Measurements from ENCODE around the gene ADCY9.
"Not testable (repeated sequence)": the region's sequence is repeated elsewhere in the genome, so short reads cannot be mapped to it uniquely, and the experiment has no call there.

Gene ADCY9

DNA sequence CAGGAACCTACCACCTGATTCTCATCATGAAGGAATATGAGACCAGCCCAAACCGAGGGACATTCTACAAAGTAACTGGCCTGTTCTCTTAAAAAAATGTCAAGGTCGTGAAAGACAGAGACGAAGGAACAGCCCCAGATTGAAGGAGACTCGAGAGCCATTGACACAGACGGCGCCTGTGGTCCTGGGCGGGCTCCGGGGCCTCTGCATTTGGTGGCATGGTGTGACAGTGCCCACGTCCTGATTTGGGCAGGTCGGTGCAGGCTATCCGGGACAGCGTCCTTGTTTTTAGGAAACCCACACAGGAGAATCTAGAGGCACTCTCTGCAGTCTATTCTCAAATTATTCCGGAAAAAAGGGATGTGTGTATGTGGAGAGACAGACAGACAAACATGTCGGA is 64.1 kb downstream of the ADCY9 start:
- Histone ChIP-seq H3K4me3 (ENCODE audit: severe bottlenecking) (no peak overlapping the region), H3K27me3 (ENCODE audit: insufficient read depth, poor library complexity, severe bottlenecking) (no peaks in the 10 kb centered on the region), H3K27ac (ENCODE audit: poor library complexity, severe bottlenecking) (no peak overlapping the region), H3K9me3 (ENCODE audit: severe bottlenecking) (no peaks in the 10 kb centered on the region), H3K4me1 (ENCODE audit: insufficient read depth, poor library complexity, severe bottlenecking) (peaks cover 36% of the 10 kb centered on the region), H3K36me3 (ENCODE audit: low read depth) (no peaks in the 10 kb centered on the region)
- ATAC-seq (ENCODE audit: low read depth) (no peak), DNase-seq (ENCODE audit: low spot score) (no peak)
- TF ChIP-seq, protein P1, sequence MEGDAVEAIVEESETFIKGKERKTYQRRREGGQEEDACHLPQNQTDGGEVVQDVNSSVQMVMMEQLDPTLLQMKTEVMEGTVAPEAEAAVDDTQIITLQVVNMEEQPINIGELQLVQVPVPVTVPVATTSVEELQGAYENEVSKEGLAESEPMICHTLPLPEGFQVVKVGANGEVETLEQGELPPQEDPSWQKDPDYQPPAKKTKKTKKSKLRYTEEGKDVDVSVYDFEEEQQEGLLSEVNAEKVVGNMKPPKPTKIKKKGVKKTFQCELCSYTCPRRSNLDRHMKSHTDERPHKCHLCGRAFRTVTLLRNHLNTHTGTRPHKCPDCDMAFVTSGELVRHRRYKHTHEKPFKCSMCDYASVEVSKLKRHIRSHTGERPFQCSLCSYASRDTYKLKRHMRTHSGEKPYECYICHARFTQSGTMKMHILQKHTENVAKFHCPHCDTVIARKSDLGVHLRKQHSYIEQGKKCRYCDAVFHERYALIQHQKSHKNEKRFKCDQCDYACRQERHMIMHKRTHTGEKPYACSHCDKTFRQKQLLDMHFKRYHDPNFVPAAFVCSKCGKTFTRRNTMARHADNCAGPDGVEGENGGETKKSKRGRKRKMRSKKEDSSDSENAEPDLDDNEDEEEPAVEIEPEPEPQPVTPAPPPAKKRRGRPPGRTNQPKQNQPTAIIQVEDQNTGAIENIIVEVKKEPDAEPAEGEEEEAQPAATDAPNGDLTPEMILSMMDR (IDR thresholded peaks at IDR 0.05; ENCODE audit: poor library complexity, severe bottlenecking): no peak

DNA sequence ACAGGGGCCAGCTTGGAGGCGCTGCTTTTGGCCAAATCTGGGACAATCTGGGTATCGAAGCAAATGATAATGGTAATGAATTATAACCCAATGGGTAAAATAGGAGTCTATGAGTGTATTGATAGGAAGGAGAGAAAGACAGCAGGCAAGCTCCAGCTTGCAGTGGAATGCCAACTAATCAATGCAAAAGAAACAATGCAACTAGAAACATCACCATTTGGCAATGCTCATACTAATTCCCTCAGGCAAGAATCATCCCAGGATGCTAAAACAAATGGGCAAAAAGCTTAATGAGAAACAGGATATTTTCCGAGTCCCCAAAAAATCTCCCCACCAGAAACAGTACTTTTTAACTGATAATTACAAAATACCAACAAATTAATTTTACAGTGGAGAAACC is 64.7 kb downstream of the ADCY9 start:
- TF ChIP-seq, protein P1 (IDR thresholded peaks at IDR 0.05; ENCODE audit: poor library complexity, severe bottlenecking): no peak
- Histone ChIP-seq H3K4me3 (ENCODE audit: severe bottlenecking) (no peak overlapping the region), H3K4me1 (ENCODE audit: insufficient read depth, poor library complexity, severe bottlenecking) (peaks cover 36% of the 10 kb centered on the region), H3K9me3 (ENCODE audit: severe bottlenecking) (no peaks in the 10 kb centered on the region), H3K27me3 (ENCODE audit: insufficient read depth, poor library complexity, severe bottlenecking) (no peaks in the 10 kb centered on the region), H3K36me3 (ENCODE audit: low read depth) (no peaks in the 10 kb centered on the region), H3K27ac (ENCODE audit: poor library complexity, severe bottlenecking) (no peak overlapping the region)
- ATAC-seq (ENCODE audit: low read depth) (peak; percentile 36; the same call in 1 of the 3 replicates), DNase-seq (ENCODE audit: low spot score) (no peak)

DNA sequence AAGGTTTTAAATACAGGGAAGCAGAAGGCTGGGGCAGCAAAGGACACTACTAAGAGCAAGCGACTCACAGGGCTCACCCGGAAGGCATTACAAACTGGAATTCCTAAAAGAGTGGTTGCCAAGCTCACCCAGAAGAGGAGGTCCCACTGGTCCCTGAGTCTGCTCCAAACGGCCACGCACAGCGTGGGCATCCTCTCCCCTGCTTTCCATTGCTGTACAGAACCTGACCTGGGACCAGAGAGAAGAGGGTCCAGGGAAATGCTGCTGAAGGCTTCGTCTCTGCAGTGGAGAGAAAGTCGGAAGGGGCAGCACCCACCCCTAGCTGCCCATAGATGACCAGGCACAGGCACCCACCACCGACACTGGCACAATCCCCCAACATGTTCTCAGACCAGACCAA is 67.2 kb downstream of the ADCY9 start:
- no peak overlapping the region for H3K4me3 ChIP-seq (ENCODE audit: severe bottlenecking)
- H3K4me1 ChIP-seq (ENCODE audit: insufficient read depth, poor library complexity, severe bottlenecking): peaks cover 28% of the 10 kb centered on the region
- no peak for DNase-seq (ENCODE audit: low spot score)
- H3K27ac ChIP-seq (ENCODE audit: poor library complexity, severe bottlenecking): no peak overlapping the region
- H3K27me3 ChIP-seq (ENCODE audit: insufficient read depth, poor library complexity, severe bottlenecking): no peaks in the 10 kb centered on the region
- no peaks in the 10 kb centered on the region for H3K36me3 ChIP-seq (ENCODE audit: low read depth)
- H3K9me3 ChIP-seq (ENCODE audit: severe bottlenecking): no peaks in the 10 kb centered on the region
- no peak for ATAC-seq (ENCODE audit: low read depth)
- TF ChIP-seq, protein P1 (IDR thresholded peaks at IDR 0.05; ENCODE audit: poor library complexity, severe bottlenecking): no peak

DNA sequence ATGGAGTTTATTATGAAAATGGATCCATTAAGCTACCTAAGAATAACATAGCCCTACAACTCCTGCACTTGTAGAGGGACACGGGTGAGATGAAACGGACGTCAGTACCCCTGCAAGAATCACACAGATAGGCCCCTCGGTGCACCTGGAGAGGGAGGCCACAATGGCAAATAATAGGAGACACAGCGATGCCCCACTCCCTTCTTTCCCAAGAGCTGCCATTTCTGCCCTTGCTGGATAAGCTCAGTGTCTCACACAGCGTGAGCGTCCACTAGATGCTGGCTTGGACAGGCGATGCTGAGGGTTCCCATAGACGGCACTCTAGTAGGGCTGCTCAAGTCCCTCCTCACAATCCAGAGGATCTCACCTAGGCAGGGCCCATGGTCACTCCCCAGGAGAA is 67.8 kb downstream of the ADCY9 start:
- Histone ChIP-seq H3K27ac (ENCODE audit: poor library complexity, severe bottlenecking) (no peak overlapping the region), H3K4me3 (ENCODE audit: severe bottlenecking) (no peak overlapping the region), H3K27me3 (ENCODE audit: insufficient read depth, poor library complexity, severe bottlenecking) (no peaks in the 10 kb centered on the region), H3K4me1 (ENCODE audit: insufficient read depth, poor library complexity, severe bottlenecking) (peaks cover 22% of the 10 kb centered on the region), H3K9me3 (ENCODE audit: severe bottlenecking) (no peaks in the 10 kb centered on the region), H3K36me3 (ENCODE audit: low read depth) (no peaks in the 10 kb centered on the region)
- TF ChIP-seq, protein P1 (IDR thresholded peaks at IDR 0.05; ENCODE audit: poor library complexity, severe bottlenecking): no peak
- DNase-seq (ENCODE audit: low spot score) (no peak), ATAC-seq (ENCODE audit: low read depth) (no peak)

DNA sequence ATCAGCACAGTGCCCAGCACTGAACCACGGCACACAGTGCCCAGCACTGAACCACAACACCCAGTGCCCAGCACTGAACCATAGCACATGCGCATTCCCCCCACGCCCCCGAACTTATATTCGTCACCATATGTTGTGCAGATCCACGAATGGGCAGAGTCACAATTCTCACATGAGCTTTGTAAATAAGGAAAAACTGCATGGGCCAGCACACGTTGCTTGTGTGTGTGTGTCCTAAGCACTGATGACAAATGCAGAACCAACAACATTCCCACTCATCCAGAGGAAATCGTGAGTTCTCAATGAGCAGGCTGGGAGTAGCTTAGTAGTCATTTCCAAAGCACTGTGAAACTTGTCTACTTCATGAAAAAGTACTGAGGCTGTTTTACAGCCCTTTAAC is 70.0 kb downstream of the ADCY9 start:
- Histone ChIP-seq H3K27ac (ENCODE audit: poor library complexity, severe bottlenecking) (no peak overlapping the region), H3K4me1 (ENCODE audit: insufficient read depth, poor library complexity, severe bottlenecking) (no peaks in the 10 kb centered on the region), H3K4me3 (ENCODE audit: severe bottlenecking) (no peak overlapping the region), H3K27me3 (ENCODE audit: insufficient read depth, poor library complexity, severe bottlenecking) (no peaks in the 10 kb centered on the region), H3K36me3 (ENCODE audit: low read depth) (no peaks in the 10 kb centered on the region), H3K9me3 (ENCODE audit: severe bottlenecking) (no peaks in the 10 kb centered on the region)
- TF ChIP-seq, protein P1 (IDR thresholded peaks at IDR 0.05; ENCODE audit: poor library complexity, severe bottlenecking): no peak
- DNase-seq (ENCODE audit: low spot score) (no peak), ATAC-seq (ENCODE audit: low read depth) (no peak)

DNA sequence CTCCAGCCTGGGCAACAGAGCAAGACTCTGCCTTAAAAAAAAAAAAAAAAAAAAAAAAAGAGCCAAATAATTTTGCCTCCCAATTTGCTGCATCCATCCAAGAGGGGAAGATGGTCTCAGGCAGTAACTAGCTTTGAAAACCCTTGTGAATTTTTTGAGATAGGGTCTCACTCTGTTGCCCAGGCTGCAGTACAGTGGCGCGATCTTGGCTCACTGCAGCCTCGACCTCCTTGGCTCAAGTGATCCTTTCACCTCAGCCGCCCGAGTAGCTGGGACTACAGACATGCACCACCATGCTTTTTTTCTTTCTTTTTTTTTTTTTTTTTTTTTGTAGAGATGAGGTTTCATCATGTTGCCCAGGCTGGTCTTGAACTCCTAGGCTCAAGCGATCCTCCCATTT is 70.7 kb downstream of the ADCY9 start:
- H3K9me3 ChIP-seq (ENCODE audit: severe bottlenecking); DNase-seq (ENCODE audit: low spot score); H3K27ac ChIP-seq (ENCODE audit: poor library complexity, severe bottlenecking); H3K27me3 ChIP-seq (ENCODE audit: insufficient read depth, poor library complexity, severe bottlenecking); H3K4me3 ChIP-seq (ENCODE audit: severe bottlenecking); H3K36me3 ChIP-seq (ENCODE audit: low read depth); ATAC-seq (ENCODE audit: low read depth); H3K4me1 ChIP-seq (ENCODE audit: insufficient read depth, poor library complexity, severe bottlenecking): not testable (repeated sequence)
